WERI-Rb-1 (cell line): ENCODE data around the gene PLEKHB1.

ENCODE experiments used
- DNase-seq: peaks from one replicate; pipeline ENCODE4 v3.0.0-alpha.2; 2020
- H3K27ac ChIP-seq: fragments of 250-450 bp; sonication (Bioruptor Pico); 2 replicates; pipeline ENCODE4 v1.5.1; 2020; ENCODE audit warnings: mild to moderate bottlenecking, moderate library complexity
- H3K27me3 ChIP-seq: fragments of 250-450 bp; sonication (Bioruptor Pico); 2 replicates; pipeline ENCODE4 v1.5.1; 2021; ENCODE audit warnings: mild to moderate bottlenecking, low read depth, moderate library complexity; ENCODE audit not compliant: insufficient read depth, severe bottlenecking
- H3K36me3 ChIP-seq: fragments of 250-450 bp; sonication (Bioruptor Pico); 2 replicates; pipeline ENCODE4 v1.5.1; 2020; ENCODE audit warnings: mild to moderate bottlenecking, moderate library complexity
- H3K4me3 ChIP-seq: 2 replicates; pipeline ENCODE4 v1.5.1; 2011; ENCODE audit warnings: low read depth, mild to moderate bottlenecking, control low read depth, low read length
- H3K9me3 ChIP-seq: fragments of 250-450 bp; sonication (Bioruptor Pico); 2 replicates; pipeline ENCODE4 v1.5.1; 2021; ENCODE audit warnings: mild to moderate bottlenecking, moderate library complexity; ENCODE audit not compliant: severe bottlenecking
- TF ChIP-seq, protein P1 (sequence below): IDR thresholded peaks from 2 replicates; pipeline ENCODE4 v1.5.1; 2011; ENCODE audit warnings: low read depth, mild to moderate bottlenecking, control low read depth, inconsistent platforms, low read length

Gene PLEKHB1

DNA sequence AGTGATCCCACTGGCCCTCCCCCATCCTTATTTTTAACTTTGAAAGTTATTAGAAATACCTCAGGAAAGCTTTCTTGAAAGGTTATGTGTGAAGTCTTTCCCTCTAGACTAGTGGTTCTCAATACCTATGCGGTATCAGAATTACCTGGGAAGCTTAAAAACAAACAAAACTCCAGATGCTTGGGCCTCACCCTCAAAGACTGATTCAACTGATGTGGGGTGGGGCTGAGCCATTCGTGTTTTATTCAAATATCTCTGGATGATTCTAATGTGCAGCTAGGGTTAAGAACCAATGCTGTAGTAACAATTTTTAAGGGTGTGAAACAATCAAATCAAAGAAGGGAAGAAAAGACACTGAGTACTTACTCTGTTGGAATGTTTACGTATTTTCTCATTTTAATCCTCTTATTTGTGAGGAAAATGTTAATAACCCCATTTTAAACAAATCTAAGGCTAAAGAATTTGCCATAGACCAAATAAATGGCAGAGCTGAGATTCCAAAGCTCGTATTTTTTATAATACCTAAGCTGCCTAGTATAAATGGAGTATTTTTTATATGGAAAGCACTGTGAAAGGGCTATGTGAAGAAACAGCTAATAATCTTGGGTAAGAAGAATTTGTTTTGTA lies 47.6 kb downstream of the PLEKHB1 start:
- TF ChIP-seq, protein P1, sequence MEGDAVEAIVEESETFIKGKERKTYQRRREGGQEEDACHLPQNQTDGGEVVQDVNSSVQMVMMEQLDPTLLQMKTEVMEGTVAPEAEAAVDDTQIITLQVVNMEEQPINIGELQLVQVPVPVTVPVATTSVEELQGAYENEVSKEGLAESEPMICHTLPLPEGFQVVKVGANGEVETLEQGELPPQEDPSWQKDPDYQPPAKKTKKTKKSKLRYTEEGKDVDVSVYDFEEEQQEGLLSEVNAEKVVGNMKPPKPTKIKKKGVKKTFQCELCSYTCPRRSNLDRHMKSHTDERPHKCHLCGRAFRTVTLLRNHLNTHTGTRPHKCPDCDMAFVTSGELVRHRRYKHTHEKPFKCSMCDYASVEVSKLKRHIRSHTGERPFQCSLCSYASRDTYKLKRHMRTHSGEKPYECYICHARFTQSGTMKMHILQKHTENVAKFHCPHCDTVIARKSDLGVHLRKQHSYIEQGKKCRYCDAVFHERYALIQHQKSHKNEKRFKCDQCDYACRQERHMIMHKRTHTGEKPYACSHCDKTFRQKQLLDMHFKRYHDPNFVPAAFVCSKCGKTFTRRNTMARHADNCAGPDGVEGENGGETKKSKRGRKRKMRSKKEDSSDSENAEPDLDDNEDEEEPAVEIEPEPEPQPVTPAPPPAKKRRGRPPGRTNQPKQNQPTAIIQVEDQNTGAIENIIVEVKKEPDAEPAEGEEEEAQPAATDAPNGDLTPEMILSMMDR, result no peak
- Histone ChIP-seq H3K27me3 (no peaks in the 10 kb centered on the region), H3K9me3 (no peaks in the 10 kb centered on the region), H3K4me3 (no peak overlapping the region), H3K27ac (no peak overlapping the region), H3K36me3 (no peaks in the 10 kb centered on the region)
- no peak for DNase-seq

DNA sequence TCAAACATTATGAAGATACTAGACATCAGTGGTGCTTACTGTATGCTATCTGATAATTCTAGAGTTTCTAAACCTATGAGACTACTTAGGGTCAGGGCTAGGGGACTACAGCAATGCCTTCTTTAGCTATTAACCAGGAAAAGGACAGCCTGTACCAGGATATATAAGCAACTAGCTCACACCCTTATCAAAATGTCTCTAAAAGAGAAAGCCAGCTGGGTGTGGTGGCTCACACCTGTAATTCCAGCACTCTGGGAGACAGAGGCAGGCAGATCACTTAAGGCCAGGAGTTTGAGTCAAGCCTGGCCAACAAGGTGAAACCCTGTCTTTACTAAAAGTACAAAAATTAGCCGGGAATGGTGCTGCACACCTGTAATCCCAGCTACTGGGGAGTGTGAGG lies 58.7 kb downstream of the PLEKHB1 start:
- peaks cover 11% of the 10 kb centered on the region for H3K36me3 ChIP-seq
- TF ChIP-seq, protein P1, result no peak
- DNase-seq, result no peak
- H3K9me3 ChIP-seq, result no peaks in the 10 kb centered on the region
- no peaks in the 10 kb centered on the region for H3K27me3 ChIP-seq
- H3K4me3 ChIP-seq, result no peak overlapping the region
- H3K27ac ChIP-seq, result no peak overlapping the region

DNA sequence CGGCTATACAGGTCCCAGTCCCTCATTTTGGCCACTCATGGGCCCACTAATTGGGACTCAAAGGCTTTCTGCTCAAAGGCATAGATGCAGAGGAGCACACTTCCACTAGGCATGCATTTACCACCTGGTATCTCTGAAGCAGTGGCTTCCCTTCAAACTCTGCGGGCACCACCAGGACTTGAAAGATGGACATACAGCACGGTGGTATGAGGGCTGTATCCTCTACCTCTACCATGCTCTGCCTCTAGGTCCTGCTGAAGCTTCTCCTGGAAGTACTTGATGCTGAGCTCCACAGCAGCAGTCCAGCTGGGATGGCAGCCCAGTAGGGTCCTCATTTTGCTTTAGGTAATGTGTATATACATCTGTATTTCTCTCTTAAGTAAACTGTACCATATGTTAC lies 64.6 kb downstream of the PLEKHB1 start:
- DNase-seq, result no peak
- no peak overlapping the region for H3K27ac ChIP-seq
- TF ChIP-seq, protein P1, result no peak
- no peak overlapping the region for H3K4me3 ChIP-seq
- peaks cover 3% of the 10 kb centered on the region for H3K36me3 ChIP-seq
- H3K27me3 ChIP-seq, result no peaks in the 10 kb centered on the region
- H3K9me3 ChIP-seq, result no peaks in the 10 kb centered on the region
